Left hindlimb (tissue), 1 donor: Measurements from ENCODE around the gene EYS.
"Not testable (repeated sequence)": the region's sequence is repeated elsewhere in the genome, so short reads cannot be mapped to it uniquely, and the experiment has no call there.

Source experiments
- DNase-seq: peaks from one replicate; pipeline ENCODE4 v3.0.0-alpha.2; 2018

Gene EYS

DNA sequence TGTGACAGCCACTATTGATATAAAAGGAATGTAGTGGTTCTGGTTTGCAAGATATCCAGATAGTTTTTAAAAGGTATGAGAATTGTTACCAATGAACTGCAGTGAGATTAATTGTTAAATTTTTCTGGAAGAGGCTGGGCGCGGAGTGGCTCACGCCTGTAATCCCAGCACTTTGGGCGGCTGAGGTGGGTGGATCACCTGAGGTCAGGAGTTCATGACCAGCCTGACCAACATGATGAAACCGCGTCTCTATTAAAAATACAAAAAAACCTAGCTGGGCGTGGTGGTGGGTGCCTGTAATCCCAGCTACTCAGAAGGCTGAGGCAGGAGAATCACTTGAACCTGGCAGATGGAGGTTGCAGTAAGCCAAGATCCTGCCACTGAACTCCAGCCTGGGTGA lies 1906.6 kb downstream of the EYS start:
- DNase-seq, result not testable (repeated sequence)

DNA sequence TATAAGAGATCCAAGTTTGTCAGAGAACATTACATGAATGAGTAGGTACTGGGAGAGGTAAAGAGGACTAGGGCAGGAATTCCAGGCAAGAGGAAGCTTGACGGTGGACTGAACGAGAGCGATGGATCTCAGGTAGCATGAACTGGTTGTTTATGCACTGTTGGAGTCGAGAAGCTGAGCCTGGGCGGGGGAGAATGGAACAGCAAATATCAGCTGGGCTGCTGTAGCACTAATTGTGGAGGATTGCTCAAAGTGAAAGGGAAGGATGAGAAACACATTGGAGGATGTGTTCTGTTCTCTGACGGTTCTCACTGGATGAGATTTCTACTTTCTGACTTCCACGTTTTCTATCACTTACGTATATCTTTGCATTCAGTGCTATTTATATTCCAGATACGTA lies 1907.2 kb downstream of the EYS start:
- DNase-seq, result no peak

DNA sequence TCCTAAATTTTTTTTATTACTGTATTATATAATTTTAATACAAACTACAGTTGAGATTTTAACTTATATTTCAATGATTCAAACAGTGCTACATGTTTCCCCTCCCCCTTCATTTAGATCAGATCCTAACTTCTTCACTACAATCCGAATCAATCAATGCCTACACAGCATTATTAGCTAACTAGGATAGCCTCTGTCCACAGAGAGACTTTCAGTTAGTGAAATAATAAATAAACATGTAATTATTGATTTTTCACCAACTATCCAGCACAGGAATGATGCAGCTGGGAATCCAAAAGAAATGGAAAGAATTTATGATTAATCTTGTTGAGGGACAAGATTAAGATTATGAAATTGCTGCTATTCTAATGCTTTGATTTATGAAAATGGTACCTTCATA lies 1907.7 kb downstream of the EYS start:
- DNase-seq, result no peak

DNA sequence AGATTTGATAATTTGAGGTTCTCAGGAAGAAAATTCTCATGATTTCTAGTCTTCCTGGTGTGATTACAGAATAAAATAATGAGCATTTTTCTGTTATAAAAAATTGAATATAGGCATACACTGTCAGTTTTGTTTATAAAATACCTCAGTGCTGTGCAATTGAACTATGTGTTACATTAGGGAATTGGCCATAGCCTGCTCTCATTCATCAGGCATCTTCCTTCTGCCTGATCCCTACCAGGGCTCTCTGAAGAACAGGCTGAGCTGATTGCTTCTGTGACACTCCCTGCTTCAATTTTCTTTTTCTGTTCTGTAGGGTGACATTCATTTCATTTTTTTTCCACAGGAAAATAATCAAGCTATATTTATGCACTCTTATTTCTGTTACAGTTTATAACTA lies 1908.6 kb downstream of the EYS start:
- DNase-seq, result no peak

DNA sequence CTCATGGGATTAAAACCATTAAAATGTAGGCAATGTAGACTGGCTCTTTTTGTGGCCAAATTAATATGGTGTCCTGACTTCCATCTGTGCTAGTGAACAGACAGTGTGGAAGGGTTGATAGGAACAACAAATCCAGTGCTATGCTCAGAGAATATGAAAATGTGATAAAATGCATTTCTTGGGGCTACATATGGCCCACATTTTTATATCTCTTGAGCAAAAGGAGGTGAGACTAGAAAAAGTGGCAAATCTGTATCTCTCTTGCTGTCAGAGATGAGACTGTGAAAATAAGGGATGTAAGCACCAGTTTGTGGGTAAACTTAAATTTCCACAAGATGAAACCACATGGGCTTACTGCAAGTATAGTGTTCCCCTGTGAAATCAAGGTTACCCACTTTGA lies 1909.3 kb downstream of the EYS start:
- DNase-seq, result no peak

DNA sequence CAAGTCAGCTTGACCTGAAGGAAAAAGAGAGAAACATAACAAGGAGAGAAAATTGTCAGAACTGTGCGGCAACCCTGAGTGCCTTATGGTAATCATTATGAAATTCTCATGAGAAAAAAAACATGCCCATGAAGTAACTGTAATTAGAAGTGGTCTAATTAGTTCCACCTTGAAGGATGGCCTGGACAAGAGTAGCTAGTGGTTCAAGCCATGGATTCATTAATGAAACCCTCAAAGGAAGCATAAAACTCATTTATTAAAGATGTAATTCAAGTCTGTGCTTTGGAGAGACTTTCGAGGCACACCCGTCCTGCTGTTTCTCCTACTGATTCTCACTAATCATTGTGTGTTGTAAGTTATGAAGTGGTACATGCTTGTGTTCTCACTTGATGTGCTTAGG lies 1911.2 kb downstream of the EYS start:
- no peak for DNase-seq

DNA sequence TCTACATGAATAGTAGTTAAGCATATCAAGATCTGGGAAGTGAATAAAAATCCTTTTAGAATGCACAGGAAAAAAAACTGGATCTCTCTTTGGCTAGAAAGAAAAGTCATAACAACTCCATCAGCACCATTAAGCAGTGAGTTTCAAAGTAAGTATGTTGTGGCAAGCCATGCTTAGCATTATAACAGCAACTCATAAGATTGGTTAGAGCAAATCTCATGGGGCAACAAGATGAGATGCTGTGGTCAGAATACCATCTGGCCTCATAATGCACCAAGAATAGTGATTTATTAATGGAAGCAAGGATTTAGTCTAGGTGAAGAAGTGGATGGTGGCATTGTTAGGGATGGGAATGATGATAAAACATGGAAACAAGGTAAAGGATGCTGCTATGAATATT lies 1912.0 kb downstream of the EYS start:
- no peak for DNase-seq

DNA sequence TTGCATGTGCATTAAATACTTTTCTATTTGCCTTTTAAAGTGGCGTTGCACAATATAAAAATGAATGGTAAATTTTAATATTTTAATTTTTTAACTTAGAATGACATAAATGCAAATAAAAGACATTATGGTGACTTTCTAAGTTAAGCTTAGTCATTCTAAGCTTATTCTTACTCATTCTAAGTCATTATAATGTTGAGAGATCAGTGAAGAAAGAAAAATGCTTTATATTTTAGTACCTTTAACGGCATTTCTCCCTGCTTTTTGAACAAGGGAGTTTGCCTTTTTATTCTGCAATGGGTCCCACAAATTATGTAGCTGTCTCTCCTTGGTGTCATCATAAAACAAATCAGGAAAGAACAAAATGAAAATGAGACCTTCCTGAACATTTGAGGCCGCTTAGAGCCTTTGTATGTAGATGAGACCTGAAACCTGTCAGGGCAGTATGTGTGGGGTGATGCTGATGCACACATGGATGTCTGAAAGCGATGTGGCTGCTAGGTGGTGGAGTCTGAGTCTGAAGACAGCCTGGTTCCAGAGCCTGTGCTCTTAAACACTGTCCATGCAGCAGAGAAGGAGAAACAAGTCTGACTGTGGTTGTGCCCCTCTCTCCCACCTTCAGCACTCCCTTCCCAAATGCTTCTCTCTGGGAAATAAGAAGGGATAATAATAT lies 1913.4 kb downstream of the EYS start:
- no peak for DNase-seq

DNA sequence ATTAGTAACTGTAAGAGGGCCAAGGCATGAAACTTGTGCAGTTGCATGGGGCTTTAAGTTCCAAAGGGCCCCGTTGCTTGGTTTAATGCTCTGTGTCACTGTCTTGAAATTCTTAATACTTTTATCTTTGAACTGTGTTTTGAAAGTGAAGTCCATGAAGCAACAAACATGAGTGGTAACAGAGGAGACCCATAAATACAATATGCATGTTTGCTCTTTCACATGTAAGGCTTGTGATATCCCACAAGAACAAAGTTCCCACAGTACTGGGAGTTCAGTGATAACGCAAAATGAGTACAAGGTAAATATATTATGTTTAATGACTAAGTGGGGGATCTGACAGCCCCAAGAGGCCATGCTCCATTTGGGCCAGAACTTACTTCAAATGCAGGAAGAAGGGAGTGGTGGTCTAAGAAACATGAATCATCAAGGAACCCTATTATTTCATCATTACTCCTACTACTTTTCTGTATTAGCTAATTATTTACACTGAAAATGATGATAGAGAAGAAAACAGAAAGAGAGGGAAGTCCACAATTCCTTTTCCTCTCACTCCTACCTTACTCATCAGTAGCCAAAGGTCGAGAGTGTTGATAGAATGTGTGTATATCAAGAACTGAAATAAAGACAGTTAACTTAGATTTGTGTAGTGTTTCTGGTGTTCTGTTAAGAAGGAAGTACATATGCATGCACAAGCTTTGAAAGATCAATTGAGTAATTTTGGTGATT lies 1914.1 kb downstream of the EYS start:
- DNase-seq, result no peak

DNA sequence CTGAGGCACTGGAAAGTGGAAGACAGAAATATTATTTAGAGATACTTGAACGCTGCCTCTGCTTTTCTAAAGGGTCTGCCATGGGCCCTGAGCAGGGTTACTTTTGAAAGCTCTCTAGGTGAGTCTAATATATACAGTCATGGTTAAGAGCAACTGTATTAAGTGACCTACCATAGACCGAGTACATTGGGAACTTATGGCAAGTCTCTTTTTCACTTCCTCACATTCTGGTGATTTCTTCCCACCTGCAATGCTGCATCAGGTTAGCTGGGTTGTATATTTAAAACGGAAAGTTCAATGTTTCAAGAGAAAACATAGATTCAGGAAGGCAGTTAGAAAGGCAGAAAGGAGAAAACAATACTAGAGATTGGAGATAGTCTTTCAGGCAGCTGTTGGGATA lies 1916.7 kb downstream of the EYS start:
- no peak for DNase-seq

DNA sequence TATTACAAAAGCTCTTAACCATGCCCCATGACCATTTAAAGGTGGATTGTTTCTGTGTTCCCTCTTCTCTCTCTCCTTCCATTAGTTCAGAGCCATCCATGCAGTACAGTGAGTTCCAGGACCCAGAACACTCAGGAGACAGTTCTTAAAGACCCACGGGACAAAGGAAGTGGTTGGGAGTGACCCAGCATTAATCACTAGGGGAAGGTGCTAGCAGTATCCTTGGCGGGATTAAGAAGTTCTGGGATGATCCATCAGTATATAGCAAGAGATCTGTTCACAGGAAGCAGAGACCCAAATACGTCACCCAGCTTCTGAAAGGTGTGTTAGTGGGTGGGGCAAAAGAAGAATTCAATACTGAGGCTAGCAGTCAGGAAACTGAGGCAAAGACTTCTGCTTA lies 1917.3 kb downstream of the EYS start:
- DNase-seq, result no peak

DNA sequence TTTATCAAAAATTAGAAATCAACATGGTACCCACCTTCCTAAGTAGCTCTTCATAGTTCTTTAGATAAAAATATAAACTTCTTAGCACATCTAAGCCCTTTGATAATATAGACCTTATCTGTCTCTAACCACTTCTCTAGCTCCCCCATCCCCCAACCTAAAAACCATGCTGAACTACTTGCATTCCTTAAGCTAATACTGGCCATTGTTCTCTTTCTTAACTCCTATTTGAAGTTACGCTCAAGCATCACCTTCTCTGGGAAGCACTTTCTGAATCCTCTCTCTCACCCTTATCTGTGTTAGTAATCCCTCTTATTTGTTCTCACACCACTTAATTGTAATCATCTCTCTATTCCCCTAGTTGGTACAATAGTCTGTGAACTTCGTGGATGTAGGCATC lies 1918.5 kb downstream of the EYS start:
- DNase-seq, result no peak

DNA sequence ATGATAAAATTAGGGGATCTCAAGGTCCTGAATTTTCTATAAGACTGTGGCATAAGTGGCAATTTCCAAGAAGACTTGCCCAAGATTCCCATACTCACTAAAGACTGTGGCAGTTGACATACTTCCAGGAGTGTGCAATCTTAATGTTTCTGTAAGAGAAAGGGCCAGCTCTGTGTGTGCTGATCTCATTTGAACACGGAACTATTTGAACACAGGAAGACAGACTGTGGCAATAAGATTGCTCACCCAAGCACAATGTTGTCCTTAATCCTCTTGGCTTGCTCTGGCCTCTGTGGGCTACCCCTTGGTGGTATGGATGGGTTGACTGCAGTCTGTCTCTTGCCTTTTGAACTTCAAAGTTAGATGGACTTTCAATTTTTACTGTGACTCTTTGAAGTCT lies 1920.0 kb downstream of the EYS start:
- DNase-seq, result no peak

DNA sequence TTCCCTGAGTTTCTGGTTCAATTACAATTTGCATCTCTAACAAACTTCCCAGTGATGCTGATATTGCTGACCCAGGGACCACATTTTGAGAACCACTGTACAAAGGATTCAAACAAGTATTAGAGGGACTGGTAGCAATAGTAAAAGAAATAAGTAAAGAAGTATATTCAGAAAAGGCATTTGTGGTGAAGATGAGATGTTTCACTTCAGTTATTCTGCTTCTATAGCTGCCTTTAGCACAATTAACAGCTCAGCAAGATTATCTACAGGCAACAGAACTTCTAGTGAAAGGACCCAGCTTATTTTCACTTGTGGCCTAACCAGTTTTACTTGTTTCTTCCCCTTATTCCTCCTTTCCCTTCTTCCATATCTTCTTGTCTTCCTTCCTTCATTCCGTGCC lies 1922.0 kb downstream of the EYS start:
- DNase-seq, result no peak

DNA sequence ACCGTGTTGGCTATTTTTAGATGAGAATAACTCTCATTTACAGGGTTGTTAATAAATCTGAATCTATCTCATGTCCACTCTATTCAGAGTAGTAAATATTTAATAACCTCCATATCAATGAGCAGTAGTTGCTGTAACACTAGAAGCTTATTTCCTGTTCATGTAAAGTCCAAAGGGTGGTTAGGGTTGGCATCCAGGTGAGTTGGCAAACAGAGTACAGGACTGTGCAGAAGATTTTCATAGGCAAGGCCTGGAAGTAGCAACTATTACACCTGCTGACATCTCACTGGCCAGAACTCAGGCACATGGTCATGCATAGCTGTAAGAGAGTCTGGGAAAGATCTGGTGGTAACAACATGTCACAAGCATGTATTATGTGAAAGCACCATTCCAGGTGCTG lies 1923.9 kb downstream of the EYS start:
- DNase-seq, result no peak

DNA sequence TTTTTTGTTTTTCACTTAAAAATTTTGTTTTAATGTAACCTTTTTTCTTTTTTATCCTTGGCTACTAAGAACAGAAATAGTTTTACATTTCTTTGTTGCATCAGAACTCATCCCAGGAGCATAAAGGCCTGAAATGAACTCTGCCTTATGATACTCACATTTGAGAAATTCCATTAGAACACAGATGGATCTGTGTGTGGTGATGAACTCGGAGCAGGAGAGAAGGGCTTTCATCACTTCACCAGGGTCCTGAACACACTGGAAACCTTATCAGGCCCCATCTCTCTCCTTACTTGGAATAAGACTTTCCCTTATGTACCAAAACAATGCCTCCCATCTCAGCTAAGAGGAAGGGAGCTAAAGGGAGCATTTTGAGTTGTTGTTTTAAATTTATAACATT lies 1932.1 kb downstream of the EYS start:
- no peak for DNase-seq

DNA sequence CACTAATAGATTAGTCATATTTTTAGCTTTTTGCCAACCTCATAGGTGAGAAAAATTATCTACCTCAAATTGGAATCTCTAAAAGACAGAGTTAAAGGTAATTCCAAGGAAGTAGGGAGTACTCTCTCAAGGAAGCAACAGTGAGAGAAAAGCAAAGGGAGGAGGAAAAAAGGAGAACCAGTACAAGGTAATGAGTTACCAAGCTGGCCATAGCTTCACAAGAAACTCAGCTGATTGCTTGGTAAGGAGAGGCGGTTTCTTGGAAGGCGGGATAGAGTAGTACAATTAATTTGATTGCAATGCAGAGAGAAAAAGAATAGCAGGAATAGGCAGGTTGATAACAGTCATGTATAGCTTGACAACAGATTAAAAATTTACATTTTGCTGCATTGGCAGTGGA lies 1933.8 kb downstream of the EYS start:
- DNase-seq, result no peak

DNA sequence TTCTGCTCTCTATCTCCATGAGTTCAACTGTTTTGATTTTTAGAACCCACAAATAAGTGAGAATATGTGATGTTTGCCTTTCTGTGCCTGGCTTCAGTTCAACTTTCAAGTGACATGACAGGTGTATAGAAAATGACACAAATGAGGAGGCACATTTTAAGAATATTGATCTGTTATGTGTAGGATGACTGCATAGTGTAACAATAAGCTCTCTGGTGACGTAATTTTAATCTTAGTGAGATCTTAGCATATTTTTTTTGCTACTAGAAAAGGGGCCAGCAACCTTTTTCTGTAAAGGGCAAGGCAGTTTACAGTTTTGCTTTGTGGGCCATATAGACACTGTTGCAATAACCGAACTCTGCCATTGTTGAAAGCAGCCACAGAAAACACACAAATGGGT lies 1941.2 kb downstream of the EYS start:
- no peak for DNase-seq

DNA sequence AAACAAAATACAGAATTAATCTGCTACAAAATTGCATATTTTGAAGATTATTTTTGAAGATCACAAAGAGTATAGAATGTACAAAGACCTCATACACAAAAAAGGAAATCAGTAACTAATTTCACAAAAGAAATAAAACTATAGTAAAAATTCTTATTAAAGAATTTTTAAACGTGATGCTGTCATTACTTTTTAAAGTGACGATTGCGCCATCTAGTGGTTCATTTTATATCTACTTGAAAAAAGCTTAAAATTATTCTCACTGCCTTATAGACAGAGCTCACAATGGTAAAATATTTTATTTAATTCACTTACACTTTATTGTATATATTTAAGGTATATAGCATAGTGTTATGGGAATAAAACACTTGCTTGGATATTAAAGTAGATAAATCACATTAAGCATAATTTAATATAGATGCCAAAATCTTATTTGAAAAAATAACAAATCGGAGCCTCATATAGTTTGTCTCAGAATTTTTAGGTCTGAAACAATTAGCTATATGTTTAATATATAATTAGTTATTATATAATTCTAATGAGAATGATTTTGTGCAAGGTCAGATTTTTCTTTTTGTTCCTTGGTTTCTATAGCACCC lies 1942.6 kb downstream of the EYS start:
- DNase-seq, result no peak

DNA sequence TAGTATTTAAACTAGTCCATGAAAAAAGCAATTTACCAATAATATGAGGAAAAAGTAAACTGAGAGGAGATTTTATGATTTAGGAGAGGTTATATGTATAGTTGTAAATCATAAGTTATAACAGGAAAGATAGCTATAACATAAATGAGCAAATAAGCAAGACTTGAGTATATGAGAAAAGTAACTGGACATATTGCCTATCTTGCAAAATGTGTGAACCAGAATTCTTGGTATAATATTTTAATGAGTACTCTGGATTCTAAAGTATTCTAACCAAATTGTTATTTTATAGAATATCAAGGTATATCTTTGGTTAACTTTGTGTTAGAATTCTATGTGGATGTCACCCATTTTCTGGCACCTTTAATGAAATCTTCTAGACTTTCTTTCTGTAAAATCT lies 1946.8 kb downstream of the EYS start:
- DNase-seq, result no peak

DNA sequence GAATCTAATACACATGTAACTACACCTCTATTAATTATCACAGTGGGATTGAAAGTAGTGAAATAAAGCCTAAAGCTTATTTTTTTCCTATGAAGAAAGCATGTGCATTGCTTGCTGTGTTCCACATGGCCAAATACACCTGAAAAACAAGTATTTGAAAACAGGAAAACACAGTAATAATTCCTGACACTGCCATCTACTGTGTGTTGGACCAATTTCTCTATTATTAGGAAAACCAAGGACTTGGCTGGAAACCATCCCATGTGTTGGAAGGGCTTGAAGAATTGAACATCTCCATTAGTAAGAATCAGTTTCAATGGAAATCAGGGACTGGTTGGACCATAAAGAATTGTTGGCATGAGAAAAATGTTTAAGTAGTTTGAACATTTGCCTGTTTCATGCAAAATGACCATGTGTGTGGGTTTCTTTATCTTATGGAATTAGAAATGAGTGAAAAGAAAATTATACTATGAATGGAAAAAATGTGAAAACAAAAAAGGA lies 1947.4 kb downstream of the EYS start:
- DNase-seq, result no peak

DNA sequence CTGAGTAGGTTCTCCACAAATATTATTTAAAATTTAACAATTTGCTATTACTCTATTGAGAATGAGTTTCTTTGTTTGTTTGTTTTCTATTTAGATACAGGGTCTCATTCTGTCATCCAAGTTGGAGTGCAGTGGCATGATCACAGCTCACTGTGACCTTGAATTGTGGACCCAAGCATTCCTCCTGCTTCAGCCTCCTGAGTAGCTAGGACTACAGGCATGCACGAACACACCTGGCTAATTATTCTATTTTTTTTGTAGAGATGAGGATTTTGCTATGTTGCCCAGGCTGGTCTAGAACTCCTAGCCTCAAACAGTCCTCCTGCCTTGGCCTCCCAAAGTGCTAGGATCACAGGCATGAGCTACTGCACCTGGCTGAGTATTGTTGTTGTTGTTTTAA lies 1949.2 kb downstream of the EYS start:
- DNase-seq, result no peak

DNA sequence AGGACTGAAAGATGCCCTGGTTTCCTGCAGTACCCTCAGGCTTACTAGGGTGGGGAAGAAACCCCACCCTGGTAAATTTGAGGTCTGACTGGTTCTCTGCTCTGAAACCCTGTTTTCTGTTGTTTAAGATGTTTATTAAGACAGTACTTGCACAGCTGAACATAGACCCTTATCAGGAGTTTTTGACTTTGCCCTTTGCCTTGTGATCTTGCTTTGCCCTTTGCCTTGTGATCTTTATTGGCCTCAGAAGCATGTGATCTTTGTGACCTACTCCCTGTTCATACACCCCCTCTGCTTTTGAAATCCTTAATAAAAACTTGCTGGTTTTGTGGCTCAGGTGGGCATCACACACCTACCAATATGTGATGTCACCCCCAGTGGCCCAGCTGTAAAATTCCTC lies 1949.8 kb downstream of the EYS start:
- not testable (repeated sequence) for DNase-seq

DNA sequence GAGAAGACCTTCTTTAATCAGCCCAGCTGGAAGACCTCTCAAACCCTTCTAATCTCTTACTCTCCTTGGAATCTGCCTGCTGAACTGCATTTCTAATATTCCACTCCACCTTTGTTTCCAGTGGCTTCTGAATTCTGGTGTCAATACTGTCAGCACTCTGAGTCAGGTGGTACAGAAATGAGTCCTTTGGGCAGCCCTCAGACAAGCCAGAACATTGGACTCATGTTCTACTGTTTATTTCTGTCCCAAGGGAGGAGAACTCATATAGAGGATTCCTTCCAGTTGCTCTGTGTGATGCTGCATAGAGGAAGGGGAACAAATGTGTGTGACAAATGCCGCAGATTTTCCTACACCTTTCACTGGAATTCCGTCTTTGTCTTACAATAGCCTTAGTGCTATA lies 1956.6 kb downstream of the EYS start:
- DNase-seq, result no peak
